Frontal cortex (tissue), 4 donors: Measurements from ENCODE around the gene GUCY1A1. TPM values are rescaled to one million over a fixed set of nuclear protein-coding genes. Genes with fewer than 3 reads are reported as not detected.
"Not testable (repeated sequence)": the region's sequence is repeated elsewhere in the genome, so short reads cannot be mapped to it uniquely, and the experiment has no call there.

Source experiments
- DNase-seq, 2 donors: peaks; one replicate each; pipeline ENCODE4 v3.0.0; 2012; ENCODE audit warnings: low spot score in 2 of 2
- FAIRE-seq: peaks from 2 replicates; lab custom pipeline; 2012; peaks lifted over from hg19 to GRCh38; lab: Jason Lieb, UNC
- total RNA-seq: library from RNA; depleted of rRNA; stranded (reverse); fragments of >200 nt; gene quantifications from one replicate; pipeline ENCODE4 v1.2.3, GENCODE V29; 2014
- donor health status: control.
- donor health status: control.
- donor health status: control.

GUCY1A1 gene
- 207 TPM for total RNA-seq

DNA sequence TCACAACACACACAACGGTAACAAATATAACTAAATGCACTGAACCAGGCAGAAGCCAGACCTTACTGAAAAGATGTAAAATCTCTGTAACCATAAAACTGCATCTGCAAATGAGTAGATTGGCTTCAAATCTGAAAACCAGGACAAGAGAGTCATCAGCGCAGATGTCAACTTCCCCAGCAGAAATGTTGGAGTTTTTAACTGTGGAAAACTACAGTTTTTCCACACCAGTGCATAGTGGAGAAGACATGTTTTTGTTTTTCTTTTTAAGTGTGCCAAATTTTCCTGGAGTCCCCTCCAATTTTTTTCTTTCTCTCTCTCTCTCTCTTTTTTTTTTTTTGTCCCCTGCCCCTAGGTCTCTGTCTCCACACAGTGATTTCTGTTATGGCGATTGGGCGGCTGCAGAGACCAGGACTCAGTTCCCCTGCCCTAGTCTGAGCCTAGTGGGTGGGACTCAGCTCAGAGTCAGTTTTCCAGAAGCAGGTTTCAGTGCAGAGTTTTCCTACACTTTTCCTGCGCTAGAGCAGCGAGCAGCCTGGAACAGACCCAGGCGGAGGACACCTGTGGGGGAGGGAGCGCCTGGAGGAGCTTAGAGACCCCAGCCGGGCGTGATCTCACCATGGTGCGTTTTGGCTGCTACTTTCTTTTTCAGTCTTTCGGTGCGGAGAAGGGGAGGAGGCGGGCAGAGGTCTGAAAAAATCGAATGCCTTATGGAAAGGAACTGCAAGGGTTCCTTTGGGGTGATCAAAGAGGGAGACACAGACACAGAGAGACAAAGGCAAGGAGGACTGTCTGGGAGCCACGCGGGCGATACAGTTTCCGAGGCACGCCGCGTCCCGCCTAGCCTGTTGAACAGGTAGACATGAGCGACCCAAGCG is at the start of gene GUCY1A1:
GUCY1A1 (plus strand) TSS at position 505 of the 878 bp plus-strand sequence. CDS start 30,020 bp downstream, outside the sequence.
- FAIRE-seq (no peak), DNase-seq (peak in 1 of 2 donors; percentile 17)

DNA sequence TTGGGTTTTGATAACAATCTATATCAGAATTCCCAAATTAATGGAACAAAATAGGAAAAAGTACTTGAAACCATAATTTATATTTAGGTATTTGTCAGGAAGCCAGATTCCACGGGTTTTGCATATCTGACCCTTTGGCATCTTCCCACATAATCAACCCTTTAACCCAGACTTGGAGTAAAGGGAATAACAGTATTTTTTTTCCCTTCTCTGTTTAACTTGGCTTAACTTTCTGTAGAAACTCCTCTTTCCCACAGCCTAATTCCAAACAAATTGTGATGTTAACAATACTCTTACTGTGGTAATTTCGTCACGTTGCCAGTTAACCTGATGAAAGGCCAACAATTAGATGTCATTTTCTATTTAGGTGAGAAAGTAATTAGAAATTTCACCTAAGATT is 49.4 kb upstream of the GUCY1A1 start:
- FAIRE-seq = no peak
- no peak for DNase-seq

- no peak for DNase-seq
- FAIRE-seq = no peak
Measured at GRCh38 chr4:155618183-155618838, 48.3 kb upstream of the GUCY1A1 start.

DNA sequence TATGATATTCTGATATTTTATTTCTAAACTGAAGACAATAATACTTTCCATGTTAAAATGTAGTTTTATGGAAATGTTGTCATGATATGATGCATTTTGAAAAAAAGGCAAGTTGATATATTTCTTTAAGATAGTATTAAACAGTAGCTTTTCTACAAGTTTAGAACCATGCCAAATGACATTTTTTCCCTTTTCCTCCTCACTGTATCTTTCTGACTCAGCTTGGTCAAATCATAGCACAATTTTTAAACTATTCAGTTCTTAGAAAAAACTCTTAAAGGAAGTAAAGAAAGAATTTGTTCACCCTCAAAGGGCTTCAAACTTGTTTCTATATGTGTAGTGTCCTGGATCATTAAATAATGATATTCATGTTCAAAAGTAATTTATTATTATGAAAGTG is 46.0 kb upstream of the GUCY1A1 start:
- DNase-seq = no peak
- FAIRE-seq = no peak

GRCh38 chr4:155624478-155624877 is 42.2 kb upstream of the GUCY1A1 start:
- FAIRE-seq (no peak), DNase-seq (no peak)

DNA sequence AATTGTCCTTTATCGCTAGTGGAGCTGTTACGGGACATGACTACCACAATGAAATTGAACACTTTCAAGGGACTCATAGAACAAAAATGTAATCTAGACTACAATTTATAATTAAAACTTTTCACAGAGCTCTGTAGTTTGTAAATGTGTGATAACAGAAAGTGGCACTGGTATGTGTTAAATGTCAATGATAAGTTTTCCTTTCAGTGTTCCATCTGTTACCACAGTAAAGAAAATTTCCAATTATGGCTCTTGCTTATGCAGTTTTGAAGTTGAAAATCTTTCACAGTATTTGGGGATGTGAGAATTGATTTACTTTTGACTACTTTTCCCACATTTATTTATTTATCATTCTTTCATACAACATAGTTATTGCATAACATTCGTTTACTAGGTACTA is 40.1 kb upstream of the GUCY1A1 start:
- FAIRE-seq = no peak
- no peak for DNase-seq

- FAIRE-seq (no peak), DNase-seq (no peak)
Measured at GRCh38 chr4:155629183-155629825, 37.3 kb upstream of the GUCY1A1 start.

GRCh38 chr4:155629956-155630355 is 36.7 kb upstream of the GUCY1A1 start:
- DNase-seq (no peak), FAIRE-seq (no peak)

DNA sequence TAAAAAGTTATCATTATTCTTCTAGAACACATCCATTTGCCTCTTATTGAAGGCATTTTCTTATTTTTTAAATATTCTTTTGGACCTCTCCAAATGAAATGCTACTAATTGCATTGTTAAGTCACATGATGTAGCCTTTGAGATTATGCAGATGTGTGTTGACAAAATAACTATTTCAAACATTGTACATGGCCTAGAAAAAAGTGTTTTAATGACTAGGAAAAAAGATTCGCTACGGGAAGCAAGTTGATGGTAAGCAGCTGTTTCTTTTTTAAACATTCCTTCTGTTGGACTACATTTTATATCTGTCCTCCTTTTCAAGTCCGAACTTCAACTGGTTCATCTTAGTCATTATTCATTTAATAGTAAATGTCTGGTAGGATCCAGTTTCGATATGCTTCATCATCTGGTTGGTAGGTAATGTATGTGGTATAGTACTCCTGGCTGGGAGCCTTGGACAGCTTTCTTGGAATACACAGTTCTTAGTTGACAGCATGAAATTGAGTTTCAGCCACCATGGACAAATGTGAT is 34.3 kb upstream of the GUCY1A1 start:
- FAIRE-seq = no peak
- DNase-seq = no peak

- FAIRE-seq = no peak
- DNase-seq = no peak
Measured at GRCh38 chr4:155638195-155638965, 28.3 kb upstream of the GUCY1A1 start.

GRCh38 chr4:155639704-155640523 is 26.7 kb upstream of the GUCY1A1 start:
- no peak for FAIRE-seq
- no peak for DNase-seq

DNA sequence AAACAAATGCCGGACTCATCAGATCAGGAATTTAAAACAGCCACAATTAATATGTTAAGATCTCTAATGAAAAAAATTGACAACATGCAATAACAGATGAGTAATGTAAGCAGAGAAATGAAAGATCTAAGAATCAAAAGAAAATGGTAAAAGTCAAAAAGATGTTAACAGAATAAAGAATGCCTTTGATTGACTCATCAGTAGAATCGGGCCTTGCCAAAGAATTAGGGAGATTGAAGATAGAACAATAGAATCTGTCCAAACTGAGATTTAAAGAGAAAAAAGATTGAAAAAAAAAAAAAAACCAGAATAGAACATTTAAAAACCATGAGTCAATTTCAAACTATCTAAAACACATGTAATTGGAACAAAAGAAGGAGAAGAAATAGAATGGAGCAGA is 25.9 kb upstream of the GUCY1A1 start:
- DNase-seq (no peak), FAIRE-seq (no peak)

- FAIRE-seq (no peak), DNase-seq (no peak)
Measured at GRCh38 chr4:155643087-155643486, 23.6 kb upstream of the GUCY1A1 start.

- FAIRE-seq = no peak
Measured at GRCh38 chr4:155646001-155646400, 20.6 kb upstream of the GUCY1A1 start.

DNA sequence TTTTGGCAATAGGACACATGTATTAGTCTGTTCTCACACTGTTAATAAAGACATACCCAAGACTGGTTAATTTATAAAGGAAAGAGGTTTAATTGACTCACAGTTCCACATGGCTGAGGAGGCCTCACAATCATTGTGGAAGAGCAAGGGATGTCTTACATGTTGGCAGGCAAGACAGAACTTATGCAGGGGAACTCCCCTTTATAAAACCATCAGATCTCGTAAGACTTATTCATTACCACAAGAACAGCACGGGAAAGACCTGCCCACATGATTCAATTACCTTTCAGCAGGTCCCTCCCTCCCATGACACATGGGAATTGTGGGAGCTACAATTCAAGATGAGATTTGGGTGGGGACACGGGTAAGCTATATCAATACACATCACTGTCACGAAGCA is 15.9 kb upstream of the GUCY1A1 start:
- DNase-seq, FAIRE-seq: not testable (repeated sequence)

More at GRCh38 chr4:155646001-155646400, 20.6 kb upstream of the GUCY1A1 start:
- DNase-seq = no peak

- DNase-seq (no peak), FAIRE-seq (no peak)
Measured at GRCh38 chr4:155653052-155653451, 13.6 kb upstream of the GUCY1A1 start.

GRCh38 chr4:155656025-155656424 is 10.6 kb upstream of the GUCY1A1 start:
- DNase-seq (no peak), FAIRE-seq (no peak)

DNA sequence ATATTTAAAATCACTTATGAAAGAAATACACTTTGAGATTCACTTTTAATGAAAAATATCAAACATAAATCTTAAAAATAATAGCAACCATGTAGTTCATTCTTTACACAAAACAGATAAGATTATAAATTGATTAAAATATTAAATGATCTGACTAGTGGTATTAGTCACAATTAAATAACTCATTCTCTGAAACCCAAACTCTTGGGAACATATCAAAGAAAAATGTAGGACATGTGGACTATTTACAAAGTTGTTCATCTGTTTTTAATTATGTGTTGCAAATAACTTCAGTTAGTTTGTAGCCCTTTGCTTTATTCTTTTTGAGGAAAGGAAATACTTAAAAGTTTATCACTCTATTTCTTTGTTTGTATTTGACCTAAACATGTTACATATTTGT is 9.5 kb upstream of the GUCY1A1 start:
- DNase-seq = no peak
- FAIRE-seq = no peak
